GM12874 (cell line): ENCODE data around the gene WSCD1.

Source experiments
- TF ChIP-seq, protein P1 (sequence below): IDR thresholded peaks from 2 replicates; pipeline ENCODE4 v1.5.1; 2011; ENCODE audit warnings: low read depth, mild to moderate bottlenecking, control low read depth, low read length, moderate library complexity; ENCODE audit not compliant: insufficient read depth

The WSCD1 gene

GRCh38 chr17:6061290-6061689 lies 8.9 kb upstream of the WSCD1 start:
- TF ChIP-seq, protein P1, sequence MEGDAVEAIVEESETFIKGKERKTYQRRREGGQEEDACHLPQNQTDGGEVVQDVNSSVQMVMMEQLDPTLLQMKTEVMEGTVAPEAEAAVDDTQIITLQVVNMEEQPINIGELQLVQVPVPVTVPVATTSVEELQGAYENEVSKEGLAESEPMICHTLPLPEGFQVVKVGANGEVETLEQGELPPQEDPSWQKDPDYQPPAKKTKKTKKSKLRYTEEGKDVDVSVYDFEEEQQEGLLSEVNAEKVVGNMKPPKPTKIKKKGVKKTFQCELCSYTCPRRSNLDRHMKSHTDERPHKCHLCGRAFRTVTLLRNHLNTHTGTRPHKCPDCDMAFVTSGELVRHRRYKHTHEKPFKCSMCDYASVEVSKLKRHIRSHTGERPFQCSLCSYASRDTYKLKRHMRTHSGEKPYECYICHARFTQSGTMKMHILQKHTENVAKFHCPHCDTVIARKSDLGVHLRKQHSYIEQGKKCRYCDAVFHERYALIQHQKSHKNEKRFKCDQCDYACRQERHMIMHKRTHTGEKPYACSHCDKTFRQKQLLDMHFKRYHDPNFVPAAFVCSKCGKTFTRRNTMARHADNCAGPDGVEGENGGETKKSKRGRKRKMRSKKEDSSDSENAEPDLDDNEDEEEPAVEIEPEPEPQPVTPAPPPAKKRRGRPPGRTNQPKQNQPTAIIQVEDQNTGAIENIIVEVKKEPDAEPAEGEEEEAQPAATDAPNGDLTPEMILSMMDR = no peak

GRCh38 chr17:6064868-6065267 lies 5.3 kb upstream of the WSCD1 start:
- TF ChIP-seq, protein P1 = no peak

- TF ChIP-seq, protein P1 = no peak
Observed at GRCh38 chr17:6065351-6065750, 4.8 kb upstream of the WSCD1 start.

DNA sequence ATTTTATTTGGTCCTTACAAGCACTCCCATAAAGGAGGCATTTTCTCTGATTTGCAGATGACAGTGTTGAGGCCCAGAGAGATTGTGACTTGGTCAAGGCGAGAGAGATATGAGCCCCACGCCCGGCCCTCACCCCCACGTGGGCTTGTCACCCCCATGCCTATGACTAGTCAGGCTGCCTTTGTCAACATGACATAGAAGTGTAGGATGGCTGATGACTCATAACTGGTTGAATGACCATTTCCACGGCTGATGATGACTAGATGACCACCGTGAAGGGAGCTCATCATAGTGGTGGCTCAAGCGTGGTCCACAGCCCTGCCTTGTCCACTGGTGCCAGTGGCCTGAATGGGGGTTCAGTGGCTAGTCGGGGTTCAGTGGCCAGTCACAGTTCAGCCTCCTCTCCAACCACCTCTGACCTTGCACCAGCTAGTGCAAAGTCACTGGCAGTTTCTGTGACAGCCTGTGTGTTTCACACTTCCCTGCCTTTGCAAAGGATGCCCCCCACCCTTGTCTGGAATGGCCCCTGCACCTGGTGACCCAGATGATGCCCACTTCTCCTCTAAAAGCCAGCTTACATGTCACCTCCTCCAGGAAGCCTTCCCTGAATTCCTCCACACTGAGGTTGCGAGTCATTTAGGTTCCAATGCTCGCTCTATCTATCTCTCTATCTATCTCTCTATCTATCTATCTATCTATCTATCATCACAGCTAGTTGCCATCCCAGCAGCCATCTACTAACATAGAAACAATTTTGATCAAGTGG lies 3.8 kb upstream of the WSCD1 start:
- TF ChIP-seq, protein P1 = no peak

DNA sequence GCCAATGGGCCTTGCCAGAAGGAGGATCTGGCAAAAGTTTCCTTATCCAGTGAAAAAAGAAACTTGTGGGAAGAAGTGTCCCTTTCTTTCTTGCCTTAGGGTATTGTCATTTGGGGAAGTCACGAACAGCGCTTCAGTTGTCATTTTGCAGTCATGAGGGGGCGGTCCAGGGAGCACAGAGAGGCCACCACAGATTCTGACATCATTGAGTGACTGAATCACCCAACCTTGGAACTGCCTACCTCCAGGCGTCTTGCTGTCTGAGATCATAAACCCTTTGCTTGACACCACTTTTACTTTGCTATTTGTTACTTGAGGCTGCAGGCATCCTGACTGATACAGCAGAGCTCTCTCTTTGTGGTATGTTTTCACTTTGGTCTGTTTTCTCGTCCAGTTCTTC lies 3.1 kb upstream of the WSCD1 start:
- TF ChIP-seq, protein P1 = no peak

GRCh38 chr17:6070430-6070912 lies 292 bp downstream of the WSCD1 start:
- TF ChIP-seq, protein P1 = no peak

- TF ChIP-seq, protein P1 = no peak
Observed at GRCh38 chr17:6070913-6071511, 833 bp downstream of the WSCD1 start.
